ENCODE data around the gene MORF4L1. TPM values are rescaled to one million over a fixed set of nuclear protein-coding genes. Genes with fewer than 3 reads are reported as not detected.
A peak's percentile ranks its signal among the peaks of the same experiment; 100 is the strongest.

MORF4L1 gene
- total RNA-seq, 1 experiment from 2014 or later = 503 TPM

GRCh38 chr15:78879517-78880241 lies 7.0 kb downstream of the MORF4L1 start:
- POLR2A ChIA-PET = interaction anchor here (0.7 kb wide), 1 partner anchor 153 kb away, joined by 3 read pairs; no protein-coding TSS in a partner anchor

GRCh38 chr15:78880242-78880533 lies 7.5 kb downstream of the MORF4L1 start:
- H3K36me3 Mint-ChIP-seq = peaks cover 44% of the 10 kb centered on the region
- H3K4me1 Mint-ChIP-seq = peaks cover 47% of the 10 kb centered on the region
- no peaks in the 10 kb centered on the region for H3K9me3 Mint-ChIP-seq
- ChIA-PET CTCF (interaction anchor here (0.7 to 1.4 kb wide), 3 partner anchors 27 to 99 kb away, joined by 3 to 5 read pairs (median 4); partner anchors contain the start of gene ADAMTS7), POLR2A (interaction anchor here (0.7 kb wide), 1 partner anchor 154 kb away, joined by 3 read pairs; no protein-coding TSS in a partner anchor)
- H3K4me3 Mint-ChIP-seq = no peak overlapping the region
- no peak for DNase-seq (ENCODE audit: low spot score)
- no peaks in the 10 kb centered on the region for H3K27me3 Mint-ChIP-seq (ENCODE audit: low read depth)
- no peak for ATAC-seq
- H3K27ac Mint-ChIP-seq = no peak overlapping the region
- TF ChIP-seq SP1 (CRISPR knock-in tag; conservative IDR thresholded peaks at IDR 0.05) = no peak
- no peak for TF ChIP-seq ATF1 (CRISPR knock-in tag; IDR thresholded peaks at IDR 0.05)
- TF ChIP-seq GABPB1 (CRISPR knock-in tag; IDR thresholded peaks at IDR 0.05) = no peak
- no peak for TF ChIP-seq MYBL2 (CRISPR knock-in tag; IDR thresholded peaks at IDR 0.05)
- TF ChIP-seq ARID4B (CRISPR knock-in tag; IDR thresholded peaks at IDR 0.05; ENCODE audit: borderline replicate concordance) = no peak
- TF ChIP-seq HMGA2 (CRISPR knock-in tag; IDR thresholded peaks at IDR 0.05) = no peak
- no peak for TF ChIP-seq ZSCAN18 (CRISPR knock-in tag; IDR thresholded peaks at IDR 0.05)
- TF ChIP-seq CREM (CRISPR knock-in tag; IDR thresholded peaks at IDR 0.05) = no peak
- no peak for TF ChIP-seq RORB (CRISPR knock-in tag; IDR thresholded peaks at IDR 0.05)

More at GRCh38 chr15:78879517-78880241, 7.0 kb downstream of the MORF4L1 start:
- no peak for ATAC-seq
- peak overlapping the region; percentile 88 for H3K27ac Mint-ChIP-seq
- peaks cover 39% of the 10 kb centered on the region for H3K36me3 Mint-ChIP-seq
- no peak overlapping the region for H3K4me3 Mint-ChIP-seq
- peaks cover 52% of the 10 kb centered on the region for H3K4me1 Mint-ChIP-seq
- TF ChIP-seq SMAD3 (CRISPR knock-in tag; IDR thresholded peaks at IDR 0.05; ENCODE audit: borderline replicate concordance) (no peak), ZNF263 (CRISPR knock-in tag; IDR thresholded peaks at IDR 0.05; ENCODE audit: low read depth) (no peak), ARID4B (CRISPR knock-in tag; IDR thresholded peaks at IDR 0.05; ENCODE audit: borderline replicate concordance) (no peak), MLX (CRISPR knock-in tag; IDR thresholded peaks at IDR 0.05) (no peak), PREB (CRISPR knock-in tag; IDR thresholded peaks at IDR 0.05; ENCODE audit: borderline replicate concordance) (no peak), FOXP1 (CRISPR knock-in tag; IDR thresholded peaks at IDR 0.05; ENCODE audit: borderline replicate concordance) (no peak), HMGA2 (CRISPR knock-in tag; IDR thresholded peaks at IDR 0.05) (no peak), KAT7 (CRISPR knock-in tag; IDR thresholded peaks at IDR 0.05; ENCODE audit: borderline replicate concordance) (no peak), OVOL2 (CRISPR knock-in tag; IDR thresholded peaks at IDR 0.05; ENCODE audit: borderline replicate concordance) (no peak)
- no peaks in the 10 kb centered on the region for H3K27me3 Mint-ChIP-seq (ENCODE audit: low read depth)
- no peaks in the 10 kb centered on the region for H3K9me3 Mint-ChIP-seq
- CTCF ChIA-PET = interaction anchor here (0.7 to 1.4 kb wide), 3 partner anchors 28 to 100 kb away, joined by 3 to 5 read pairs (median 4); partner anchors contain the start of gene ADAMTS7
- no peak for DNase-seq (ENCODE audit: low spot score)
